PC-3 (cell line): ENCODE measurements around the gene DLG1. TPM values are rescaled to one million over a fixed set of nuclear protein-coding genes. Genes with fewer than 3 reads are reported as not detected.

Experiments
- ATAC-seq: fragments of 200-7000 bp; cut with Tn5 transposase; 2 replicates; pipeline ENCODE4 v1.9.1; 2020; ENCODE audit warnings: mild to moderate bottlenecking, moderate library complexity
- BruUV-seq: library from RNA; stranded (reverse); fragments of 400-500 nt; replicated peaks from 2 replicates; lab custom pipeline; 2021; lab: Mats Ljungman, UMichigan
- CTCF ChIA-PET: fragments of 300-600 bp; sonication (Branson Sonifier 250); formaldehyde crosslinking; loops from one replicate; lab custom pipeline; 2022; ENCODE audit warnings: antibody characterized with exemption; lab: Charles Lee
- POLR2A ChIA-PET: fragments of 300-600 bp; sonication (Branson Sonifier 250); formaldehyde crosslinking; loops from one replicate; lab custom pipeline; 2022; ENCODE audit warnings: antibody characterized with exemption; ENCODE audit not compliant: unreplicated experiment; lab: Charles Lee
- DNase-seq: peaks from one replicate; pipeline ENCODE4 v3.0.0-alpha.2; 2015
- H2AFZ ChIP-seq: fragments of 300-600 bp; sonication (generic); 2 replicates; pipeline ENCODE4 v1.6.0; 2016; ENCODE audit warnings: antibody characterized with exemption, low read length
- H3F3A ChIP-seq: fragments of 300-600 bp; sonication (generic); one replicate; pipeline ENCODE4 v1.6.0; 2017; ENCODE audit warnings: antibody characterized with exemption, low read length, control low read depth, mild to moderate bottlenecking; ENCODE audit not compliant: unreplicated experiment
- H3K27ac ChIP-seq: fragments of 300-600 bp; sonication (generic); 2 replicates; pipeline ENCODE4 v1.5.1; 2016; ENCODE audit warnings: mild to moderate bottlenecking, low read length
- H3K27me3 ChIP-seq: fragments of 300-600 bp; sonication (generic); 2 replicates; pipeline ENCODE4 v1.6.1; 2016; ENCODE audit warnings: low read length, mixed read lengths
- H3K36me3 ChIP-seq: fragments of 300-600 bp; sonication (generic); 2 replicates; pipeline ENCODE4 v1.6.1; 2016; ENCODE audit warnings: low read depth, mixed run types, low read length, mixed read lengths
- H3K4me1 ChIP-seq: fragments of 300-600 bp; sonication (generic); 2 replicates; pipeline ENCODE4 v1.5.1; 2016; ENCODE audit warnings: low read length; ENCODE audit not compliant: insufficient read depth
- H3K4me2 ChIP-seq: fragments of 300-600 bp; sonication (generic); 2 replicates; pipeline ENCODE4 v1.6.0; 2016; ENCODE audit warnings: low read length
- H3K4me3 ChIP-seq: fragments of 300-600 bp; sonication (generic); 2 replicates; pipeline ENCODE4 v1.5.1; 2016; ENCODE audit warnings: mild to moderate bottlenecking, low read length, mixed read lengths
- H3K79me2 ChIP-seq: fragments of 300-600 bp; sonication (generic); 2 replicates; pipeline ENCODE4 v1.6.1; 2017; ENCODE audit warnings: low read length, mixed read lengths
- H3K9ac ChIP-seq: fragments of 300-600 bp; sonication (generic); 2 replicates; pipeline ENCODE4 v1.6.0; 2016; ENCODE audit warnings: mild to moderate bottlenecking, low read length
- H3K9me2 ChIP-seq: fragments of 300-600 bp; sonication (generic); replicated peaks from 2 replicates; pipeline ENCODE4 v1.6.1; 2016; ENCODE audit warnings: mixed run types, low read length, mixed read lengths
- H3K9me3 ChIP-seq: fragments of 300-600 bp; sonication (generic); 2 replicates; pipeline ENCODE4 v1.6.1; 2016; ENCODE audit warnings: low read length, mixed read lengths
- H4K20me1 ChIP-seq: fragments of 300-600 bp; sonication (generic); 2 replicates; pipeline ENCODE4 v1.6.1; 2016; ENCODE audit warnings: low read length, mixed read lengths
- EZH2 ChIP-seq: fragments of 300-600 bp; sonication (generic); IDR thresholded peaks from one replicate; pipeline ENCODE4 v1.6.1; 2017; ENCODE audit warnings: antibody characterized with exemption, mild to moderate bottlenecking, low read length; ENCODE audit not compliant: unreplicated experiment
- EZH2phosphoT487 ChIP-seq: fragments of 300-600 bp; sonication (generic); IDR thresholded peaks from 2 replicates; pipeline ENCODE4 v1.6.1; 2018; ENCODE audit warnings: mild to moderate bottlenecking, antibody characterized with exemption, low read length, borderline replicate concordance
- intact Hi-C: fragments of 100-400 bp; cut with micrococcal nuclease; formaldehyde crosslinking; loops from 2 replicates; pipeline ENCODE4 v1.9.0; 2023
- total RNA-seq: library from RNA; depleted of rRNA; stranded (reverse); fragments of >200 nt; gene quantifications from 2 replicates; pipeline ENCODE4 v1.2.3, GENCODE V29; 2014
- TF ChIP-seq, protein P1 (sequence below): fragments of 300-600 bp; sonication (generic); conservative IDR thresholded peaks from 2 replicates; pipeline ENCODE4 v1.5.1; 2017; ENCODE audit warnings: antibody characterized with exemption, low read depth, mild to moderate bottlenecking, low read length

The DLG1 gene
- total RNA-seq, 1 experiment from 2014 or later = 60.8 TPM

DNA sequence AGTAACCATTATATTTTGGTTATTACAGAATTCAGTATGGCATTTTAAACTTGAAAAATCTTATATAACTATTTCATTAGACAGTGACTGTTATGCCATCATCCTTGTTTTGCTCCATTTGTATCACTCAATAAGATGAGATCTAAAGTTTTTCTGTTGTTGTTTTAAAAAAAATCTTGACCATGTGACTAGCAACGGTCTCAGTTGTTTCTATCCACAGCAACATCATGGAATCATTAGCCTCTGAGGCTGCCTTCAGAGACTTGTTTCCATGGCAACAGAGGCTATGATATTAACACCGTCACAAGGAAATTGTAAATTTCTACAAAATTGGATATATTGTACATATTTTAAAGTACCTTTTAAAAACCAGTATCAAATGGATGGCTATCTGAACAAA, 129.8 kb downstream of the DLG1 start:
- intact Hi-C loops = no loop called here
- Histone ChIP-seq H3K4me1 (peaks cover 4% of the 10 kb centered on the region; the same call in 1 of the 2 replicates), H3K4me2 (no peak overlapping the region), H4K20me1 (no peaks in the 10 kb centered on the region), H3K27ac (no peak overlapping the region), H3K9me3 (no peaks in the 10 kb centered on the region), H3K4me3 (no peak overlapping the region), H3K27me3 (no peaks in the 10 kb centered on the region), H3K79me2 (peaks cover 7% of the 10 kb centered on the region; the same call in 1 of the 2 replicates), H3K36me3 (no peaks in the 10 kb centered on the region; the same call in 1 of the 2 replicates), H3K9me2 (no peaks in the 10 kb centered on the region), H3F3A (no peaks in the 10 kb centered on the region), H3K9ac (no peak overlapping the region), H2AFZ (no peak overlapping the region)
- ChIA-PET POLR2A (no interaction called here), CTCF (no interaction called here)
- TF ChIP-seq EZH2 (no peak), EZH2phosphoT487 (no peak)
- TF ChIP-seq, protein P1, sequence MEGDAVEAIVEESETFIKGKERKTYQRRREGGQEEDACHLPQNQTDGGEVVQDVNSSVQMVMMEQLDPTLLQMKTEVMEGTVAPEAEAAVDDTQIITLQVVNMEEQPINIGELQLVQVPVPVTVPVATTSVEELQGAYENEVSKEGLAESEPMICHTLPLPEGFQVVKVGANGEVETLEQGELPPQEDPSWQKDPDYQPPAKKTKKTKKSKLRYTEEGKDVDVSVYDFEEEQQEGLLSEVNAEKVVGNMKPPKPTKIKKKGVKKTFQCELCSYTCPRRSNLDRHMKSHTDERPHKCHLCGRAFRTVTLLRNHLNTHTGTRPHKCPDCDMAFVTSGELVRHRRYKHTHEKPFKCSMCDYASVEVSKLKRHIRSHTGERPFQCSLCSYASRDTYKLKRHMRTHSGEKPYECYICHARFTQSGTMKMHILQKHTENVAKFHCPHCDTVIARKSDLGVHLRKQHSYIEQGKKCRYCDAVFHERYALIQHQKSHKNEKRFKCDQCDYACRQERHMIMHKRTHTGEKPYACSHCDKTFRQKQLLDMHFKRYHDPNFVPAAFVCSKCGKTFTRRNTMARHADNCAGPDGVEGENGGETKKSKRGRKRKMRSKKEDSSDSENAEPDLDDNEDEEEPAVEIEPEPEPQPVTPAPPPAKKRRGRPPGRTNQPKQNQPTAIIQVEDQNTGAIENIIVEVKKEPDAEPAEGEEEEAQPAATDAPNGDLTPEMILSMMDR = no peak
- DNase-seq (no peak), ATAC-seq (no peak)
- BruUV-seq = no TSS peak

DNA sequence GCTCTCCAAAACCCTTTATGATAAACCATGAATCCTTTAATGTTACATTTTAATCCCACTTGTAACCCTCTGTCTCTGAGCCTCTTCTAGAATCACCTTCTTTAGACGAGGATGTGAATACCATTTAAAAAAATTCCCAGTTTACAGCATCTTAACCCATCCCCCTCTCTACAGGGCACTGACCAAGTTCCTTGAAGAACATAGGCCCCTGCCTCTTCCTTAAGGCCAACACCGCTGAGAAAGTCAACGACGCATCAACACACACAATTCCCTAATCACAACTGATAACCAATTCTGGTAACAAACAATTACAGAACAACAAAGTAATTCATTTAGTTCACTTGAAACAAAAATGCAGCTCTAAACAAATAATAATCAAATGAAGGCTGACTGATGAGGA, 130.3 kb downstream of the DLG1 start:
- H3K79me2 ChIP-seq = peaks cover 4% of the 10 kb centered on the region; the same call in 1 of the 2 replicates
- H3K4me2 ChIP-seq = no peak overlapping the region
- POLR2A ChIA-PET = interaction anchor here (0.6 kb wide), 1 partner anchor 226 kb away, joined by 3 read pairs; the partner anchor contains the start of gene NCBP2
- H3K9me2 ChIP-seq = no peaks in the 10 kb centered on the region
- peaks cover 4% of the 10 kb centered on the region; the same call in 1 of the 2 replicates for H3K4me1 ChIP-seq
- intact Hi-C loops = no loop called here
- H3K4me3 ChIP-seq = no peak overlapping the region
- H2AFZ ChIP-seq = no peak overlapping the region
- H3K36me3 ChIP-seq = peaks cover 3% of the 10 kb centered on the region; the same call in 1 of the 2 replicates
- no peak for DNase-seq
- TF ChIP-seq, protein P1 = no peak
- no peak for TF ChIP-seq EZH2phosphoT487
- no peak for TF ChIP-seq EZH2
- H3K27ac ChIP-seq = no peak overlapping the region
- CTCF ChIA-PET = interaction anchor here (0.7 kb wide), 1 partner anchor 165 kb away, joined by 7 read pairs; no protein-coding TSS in a partner anchor
- H3K9me3 ChIP-seq = no peaks in the 10 kb centered on the region
- no peaks in the 10 kb centered on the region for H4K20me1 ChIP-seq
- no peak for ATAC-seq
- H3F3A ChIP-seq = no peaks in the 10 kb centered on the region
- BruUV-seq = no TSS peak
- no peak overlapping the region for H3K9ac ChIP-seq
- H3K27me3 ChIP-seq = no peaks in the 10 kb centered on the region

DNA sequence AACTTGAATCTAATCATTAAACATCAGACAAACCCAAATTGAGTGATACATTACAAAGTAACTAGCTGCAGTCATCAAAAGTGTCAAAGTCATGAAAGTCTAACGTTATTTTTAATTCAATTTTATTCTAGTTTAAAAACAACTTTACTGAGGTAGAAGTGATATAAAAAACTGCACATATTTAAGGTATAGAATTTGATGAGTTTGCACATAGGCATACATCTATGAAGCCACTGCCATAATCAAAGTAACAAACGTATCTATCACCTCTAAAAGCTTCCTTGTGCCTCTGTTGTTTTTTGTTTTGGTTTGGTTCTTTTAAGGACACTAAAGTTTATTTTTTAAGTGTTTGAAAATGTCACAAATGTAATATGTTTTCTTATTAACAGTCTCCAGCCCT, 130.9 kb downstream of the DLG1 start:
- POLR2A ChIA-PET = interaction anchor here (0.6 kb wide), 1 partner anchor 225 kb away, joined by 3 read pairs; the partner anchor contains the start of gene NCBP2
- ATAC-seq = no peak

More for the DNA sequence above, 130.9 kb downstream of the DLG1 start:
- Histone ChIP-seq H3K27me3 (no peaks in the 10 kb centered on the region), H3K4me3 (no peak overlapping the region), H3K27ac (no peak overlapping the region), H3K9ac (no peak overlapping the region), H3K4me2 (no peak overlapping the region), H3K4me1 (peaks cover 2% of the 10 kb centered on the region; the same call in 1 of the 2 replicates), H2AFZ (no peak overlapping the region), H3K9me2 (no peaks in the 10 kb centered on the region), H3F3A (no peaks in the 10 kb centered on the region), H4K20me1 (no peaks in the 10 kb centered on the region), H3K9me3 (no peaks in the 10 kb centered on the region), H3K36me3 (peaks cover 7% of the 10 kb centered on the region; the same call in 1 of the 2 replicates), H3K79me2 (0 out of 2 replicates have a peak, but pooled peaks cover 8% of the 10 kb centered on the region)
- BruUV-seq = no TSS peak
- CTCF ChIA-PET = interaction anchor here (0.7 kb wide), 1 partner anchor 164 kb away, joined by 7 read pairs; no protein-coding TSS in a partner anchor
- TF ChIP-seq, protein P1 = no peak
- TF ChIP-seq EZH2 (no peak), EZH2phosphoT487 (no peak)
- intact Hi-C loops = no loop called here
- no peak for DNase-seq
